SH-SY5Y (cell line): ENCODE results near the gene PGBD5.

Experiments used
- GATA2 ChIP-seq: IDR thresholded peaks from 2 replicates; pipeline ENCODE4 v1.6.1; 2011; ENCODE audit warnings: mild to moderate bottlenecking, low read depth, low read length
- GATA3 ChIP-seq: IDR thresholded peaks from 2 replicates; pipeline ENCODE4 v1.6.1; 2011; ENCODE audit warnings: low read depth, mild to moderate bottlenecking, low read length, moderate library complexity

DNA sequence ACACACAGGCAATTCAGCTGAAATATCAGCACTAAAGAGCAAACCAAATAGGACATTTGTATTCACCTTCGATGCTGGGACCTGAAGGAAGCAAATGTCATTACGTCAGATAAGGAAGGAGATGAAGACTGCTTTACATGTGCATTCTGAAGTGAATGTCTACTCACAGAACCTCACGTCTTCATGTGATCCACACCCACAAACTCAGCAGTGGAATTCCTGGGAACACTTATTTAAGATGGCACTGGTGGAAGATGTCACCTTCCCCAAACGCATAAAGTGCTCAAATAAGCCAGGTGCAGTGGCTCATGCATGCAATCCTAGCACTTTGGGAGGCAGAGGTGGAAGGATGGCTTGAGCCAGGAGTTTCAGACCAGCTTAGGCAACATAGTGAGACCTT, 11.4 kb downstream of the PGBD5 start:
- TF ChIP-seq GATA2 (no peak), GATA3 (no peak)
